WTC11 (cell line): ENCODE measurements around the gene GRB10. TPM values are rescaled to one million over a fixed set of nuclear protein-coding genes. Genes with fewer than 3 reads are reported as not detected.

Experiments
- ATAC-seq: fragments of 200-7000 bp; cut with Tn5 transposase; 2 replicates; pipeline ENCODE4 v1.10.0; 2021; ENCODE audit warnings: mild to moderate bottlenecking, moderate library complexity
- CTCF ChIA-PET: fragments of 300-600 bp; sonication (Branson Sonifier 250); formaldehyde crosslinking; loops from one replicate; lab custom pipeline; 2021; ENCODE audit warnings: antibody characterized with exemption; lab: Charles Lee
- POLR2A ChIA-PET: fragments of 350-600 bp; sonication (Branson Sonifier 250); formaldehyde crosslinking; loops from one replicate; lab custom pipeline; 2021; ENCODE audit warnings: antibody characterized with exemption; lab: Charles Lee
- DNase-seq: peaks from one replicate; pipeline ENCODE4 v3.0.0; 2021; ENCODE audit warnings: low spot score
- H3K27ac Mint-ChIP-seq: 2 replicates; pipeline ENCODE4 v1.8.0; 2021; ENCODE audit warnings: mixed read lengths
- H3K27me3 Mint-ChIP-seq: 2 replicates; pipeline ENCODE4 v1.8.0; 2021; ENCODE audit warnings: low read depth, mild to moderate bottlenecking, moderate library complexity, mixed read lengths
- H3K36me3 Mint-ChIP-seq: 2 replicates; pipeline ENCODE4 v1.8.0; 2021; ENCODE audit warnings: mixed read lengths
- H3K4me1 Mint-ChIP-seq: 2 replicates; pipeline ENCODE4 v1.8.0; 2022; ENCODE audit warnings: mixed read lengths
- H3K4me3 Mint-ChIP-seq: 2 replicates; pipeline ENCODE4 v1.8.0; 2021; ENCODE audit warnings: mild to moderate bottlenecking, moderate library complexity, mixed read lengths
- H3K9me3 Mint-ChIP-seq: 2 replicates; pipeline ENCODE4 v1.8.0; 2021; ENCODE audit warnings: mixed read lengths
- CBFB ChIP-seq: sonication (generic); formaldehyde crosslinking; IDR thresholded peaks from 2 replicates; pipeline ENCODE4 v1.8.1; 2022; ENCODE audit warnings: mild to moderate bottlenecking, low read depth, missing genetic modification reagents
- CREB1 ChIP-seq: sonication (generic); formaldehyde crosslinking; IDR thresholded peaks from 2 replicates; pipeline ENCODE4 v1.8.0; 2023; ENCODE audit warnings: mild to moderate bottlenecking, missing genetic modification reagents
- E2F5 ChIP-seq: sonication (generic); formaldehyde crosslinking; IDR thresholded peaks from 2 replicates; pipeline ENCODE4 v1.8.1; 2022; ENCODE audit warnings: mild to moderate bottlenecking, moderate library complexity, missing genetic modification reagents
- GABPB1 ChIP-seq: sonication (generic); formaldehyde crosslinking; IDR thresholded peaks from 2 replicates; pipeline ENCODE4 v1.8.1; 2023; ENCODE audit warnings: mild to moderate bottlenecking, missing genetic modification reagents
- GTF2I ChIP-seq: fragments of 250-450 bp; sonication (Bioruptor Pico); conservative IDR thresholded peaks from 2 replicates; pipeline ENCODE4 v1.4.0; 2021; ENCODE audit warnings: mild to moderate bottlenecking
- MLX ChIP-seq: sonication (generic); formaldehyde crosslinking; IDR thresholded peaks from 2 replicates; pipeline ENCODE4 v1.8.1; 2023; ENCODE audit warnings: mild to moderate bottlenecking, missing genetic modification reagents, moderate library complexity
- MYBL2 ChIP-seq: sonication (generic); formaldehyde crosslinking; IDR thresholded peaks from 2 replicates; pipeline ENCODE4 v1.8.1; 2023; ENCODE audit warnings: mild to moderate bottlenecking, moderate library complexity, missing genetic modification reagents
- NFATC4 ChIP-seq: fragments of 250-450 bp; sonication (Bioruptor Pico); IDR thresholded peaks from 2 replicates; pipeline ENCODE4 v1.9.0; 2021; ENCODE audit warnings: mild to moderate bottlenecking
- NFE2L1 ChIP-seq: sonication (generic); formaldehyde crosslinking; IDR thresholded peaks from 2 replicates; pipeline ENCODE4 v1.8.1; 2023; ENCODE audit warnings: missing genetic modification reagents
- NFYB ChIP-seq: sonication (generic); formaldehyde crosslinking; conservative IDR thresholded peaks from 2 replicates; pipeline ENCODE4 v1.8.0; 2022; ENCODE audit warnings: low read depth, missing genetic modification reagents
- NR1H2 ChIP-seq: sonication (generic); formaldehyde crosslinking; IDR thresholded peaks from 2 replicates; pipeline ENCODE4 v1.9.0; 2021; ENCODE audit warnings: mild to moderate bottlenecking, moderate library complexity, missing genetic modification reagents
- NR2C2 ChIP-seq: sonication (generic); formaldehyde crosslinking; IDR thresholded peaks from 2 replicates; pipeline ENCODE4 v1.8.0; 2022; ENCODE audit warnings: mild to moderate bottlenecking, missing genetic modification reagents
- RELA ChIP-seq: sonication (generic); formaldehyde crosslinking; IDR thresholded peaks from 2 replicates; pipeline ENCODE4 v1.8.1; 2022; ENCODE audit warnings: missing genetic modification reagents, mild to moderate bottlenecking, borderline replicate concordance
- RORB ChIP-seq: fragments of 250-450 bp; sonication (Bioruptor Pico); IDR thresholded peaks from 2 replicates; pipeline ENCODE4 v1.9.0; 2021; ENCODE audit warnings: mild to moderate bottlenecking
- TEAD4 ChIP-seq: sonication (generic); formaldehyde crosslinking; IDR thresholded peaks from 2 replicates; pipeline ENCODE4 v1.8.0; 2022; ENCODE audit warnings: mild to moderate bottlenecking, missing genetic modification reagents
- TP53 ChIP-seq: sonication (generic); formaldehyde crosslinking; IDR thresholded peaks from 2 replicates; pipeline ENCODE4 v1.8.1; 2023; ENCODE audit warnings: mild to moderate bottlenecking, missing genetic modification reagents
- USF1 ChIP-seq: sonication (generic); formaldehyde crosslinking; IDR thresholded peaks from 2 replicates; pipeline ENCODE4 v1.8.0; 2022; ENCODE audit warnings: mild to moderate bottlenecking, missing genetic modification reagents
- ZMAT4 ChIP-seq: fragments of 250-450 bp; sonication (Bioruptor Pico); IDR thresholded peaks from 2 replicates; pipeline ENCODE4 v1.9.0; 2021; ENCODE audit warnings: mild to moderate bottlenecking
- ZNF138 ChIP-seq: sonication (generic); formaldehyde crosslinking; conservative IDR thresholded peaks from 2 replicates; pipeline ENCODE4 v1.8.1; 2022; ENCODE audit warnings: mild to moderate bottlenecking, moderate library complexity, missing genetic modification reagents
- ZNF263 ChIP-seq: sonication (generic); formaldehyde crosslinking; IDR thresholded peaks from 2 replicates; pipeline ENCODE4 v1.8.1; 2022; ENCODE audit warnings: low read depth, mild to moderate bottlenecking, moderate library complexity, missing genetic modification reagents
- ZNF425 ChIP-seq: fragments of 250-450 bp; sonication (Bioruptor Pico); conservative IDR thresholded peaks from 2 replicates; pipeline ENCODE4 v1.9.0; 2021; ENCODE audit warnings: mild to moderate bottlenecking
- ZSCAN18 ChIP-seq: fragments of 250-450 bp; sonication (Bioruptor Pico); IDR thresholded peaks from 2 replicates; pipeline ENCODE4 v2.1.2; 2022; ENCODE audit warnings: mild to moderate bottlenecking, moderate library complexity
- total RNA-seq: library from RNA; stranded (reverse); gene quantifications from 3 replicates; pipeline ENCODE4 v1.2.3, GENCODE V29; 2021

GRB10 gene
- total RNA-seq, 1 experiment from 2014 or later = 103 TPM

GRCh38 chr7:50696810-50697582, 85.7 kb downstream of the GRB10 start (continued):
- no peak for TF ChIP-seq ZNF425 (CRISPR knock-in tag)
- 0 out of 2 replicates have a peak, but pooled peaks have one; percentile 71 for TF ChIP-seq GTF2I (CRISPR knock-in tag)
- TF ChIP-seq TEAD4 (CRISPR knock-in tag) = no peak
- TF ChIP-seq, all 79 proteins: peak for 3

GRCh38 chr7:50695026-50695425, 87.7 kb downstream of the GRB10 start:
- DNase-seq = no peak
- no peak for ATAC-seq
- Mint-ChIP-seq H3K9me3 (peaks cover 3% of the 10 kb centered on the region), H3K27ac (peak overlapping the region; percentile 18; the same call in 1 of the 2 replicates), H3K4me1 (peaks cover 22% of the 10 kb centered on the region), H3K27me3 (no peaks in the 10 kb centered on the region), H3K36me3 (peaks cover 6% of the 10 kb centered on the region), H3K4me3 (no peak overlapping the region)
- ChIA-PET CTCF (no interaction called here), POLR2A (no interaction called here)
- TF ChIP-seq RORB (CRISPR knock-in tag) = no peak
- TF ChIP-seq E2F5 = no peak
- no peak for TF ChIP-seq GABPB1 (CRISPR knock-in tag)
- TF ChIP-seq MYBL2 (CRISPR knock-in tag) = no peak
- no peak for TF ChIP-seq CREB1
- TF ChIP-seq ZNF263 = no peak
- no peak for TF ChIP-seq RELA
- TF ChIP-seq ZMAT4 = no peak
- no peak for TF ChIP-seq CBFB (CRISPR knock-in tag)
- TF ChIP-seq ZNF138 = no peak
- no peak for TF ChIP-seq NR2C2 (CRISPR knock-in tag)
- TF ChIP-seq NR1H2 (CRISPR knock-in tag) = no peak
- TF ChIP-seq MLX (CRISPR knock-in tag) = no peak
- TF ChIP-seq USF1 (CRISPR knock-in tag) = no peak
- no peak for TF ChIP-seq NFATC4
- TF ChIP-seq TP53 (CRISPR knock-in tag) = no peak
- TF ChIP-seq ZSCAN18 (CRISPR knock-in tag) = no peak
- no peak for TF ChIP-seq NFYB
- no peak for TF ChIP-seq NFE2L1
